Gastroesophageal sphincter (tissue), 4 donors: Measurements from ENCODE around the gene TMC1. TPM values are rescaled to one million over a fixed set of nuclear protein-coding genes. Genes with fewer than 3 reads are reported as not detected.

Experiments used
- ATAC-seq: fragments of 150-250 bp; one replicate; pipeline ENCODE4 v1.9.1; 2016; ENCODE audit warnings: mild to moderate bottlenecking, moderate library complexity
- H3K27ac ChIP-seq, 4 donors: fragments of 200-600 bp; sonication (generic) in 3 of 4; 1 replicate in 3 of 4; 2 replicates in 1 of 4; pipeline ENCODE4 v1.5.1; 2016 to 2019
- H3K27me3 ChIP-seq: fragments of 200-600 bp; sonication (generic); one replicate; pipeline ENCODE4 v1.5.1; 2019
- H3K36me3 ChIP-seq, 2 donors: fragments of 200-600 bp; sonication (generic); one replicate each; pipeline ENCODE4 v1.5.1; 2019; ENCODE audit warnings: control low read depth in 1 of 2
- H3K4me1 ChIP-seq, 3 donors: fragments of 200-600 bp; sonication (generic); 1 replicate in 2 of 3; 2 replicates in 1 of 3; pipeline ENCODE4 v1.5.1; 2016 to 2019; ENCODE audit warnings: control low read depth in 2 of 3
- H3K4me3 ChIP-seq, 2 donors: fragments of 200-600 bp; sonication (generic); one replicate each; pipeline ENCODE4 v1.5.1; 2019; ENCODE audit warnings: mild to moderate bottlenecking in 1 of 2, moderate library complexity in 1 of 2
- H3K9me3 ChIP-seq, 3 donors: fragments of 200-600 bp; sonication (generic); one replicate each; pipeline ENCODE4 v1.5.1; 2017 to 2019; ENCODE audit warnings: control low read depth in 2 of 3
- EP300 ChIP-seq: sonication (generic); formaldehyde crosslinking; IDR thresholded peaks from one replicate; pipeline ENCODE4 v1.6.1; 2017; ENCODE audit warnings: antibody characterized with exemption, mild to moderate bottlenecking
- POLR2A ChIP-seq, 2 donors: fragments of 450-650 bp; IDR thresholded peaks; one replicate each; pipeline ENCODE4 v1.6.1; 2017; ENCODE audit warnings: antibody characterized with exemption in 2 of 2, mild to moderate bottlenecking in 2 of 2, moderate library complexity in 1 of 2
- POLR2AphosphoS5 ChIP-seq: sonication (generic); formaldehyde crosslinking; IDR thresholded peaks from one replicate; pipeline ENCODE4 v1.6.1; 2017; ENCODE audit warnings: antibody characterized with exemption
- WGBS, 2 donors: methylation state at CpG; one replicate each; pipeline ENCODE4 v1.1.5; 2018; ENCODE audit warnings: low coverage in 1 of 2; 5-methylcytosine and 5-hydroxymethylcytosine counted together
- total RNA-seq, 4 donors: library from RNA; depleted of rRNA; stranded (reverse); fragments of >200 nt; gene quantifications; one replicate each; pipeline ENCODE4 v1.1.0, GENCODE V29; 2016
- TF ChIP-seq, protein P1 (sequence below), 4 experiments: fragments of 200-600 bp in 2 of 4; fragments of 450-650 bp in 2 of 4; sonication (generic) in 1 of 4; IDR thresholded peaks; one replicate each; pipeline ENCODE4 v1.5.1; 2017 to 2019; ENCODE audit warnings: antibody characterized with exemption in 4 of 4, mild to moderate bottlenecking in 2 of 4, moderate library complexity in 2 of 4

Gene TMC1
- total RNA-seq, 4 donors from 2014 or later, result not detected

DNA sequence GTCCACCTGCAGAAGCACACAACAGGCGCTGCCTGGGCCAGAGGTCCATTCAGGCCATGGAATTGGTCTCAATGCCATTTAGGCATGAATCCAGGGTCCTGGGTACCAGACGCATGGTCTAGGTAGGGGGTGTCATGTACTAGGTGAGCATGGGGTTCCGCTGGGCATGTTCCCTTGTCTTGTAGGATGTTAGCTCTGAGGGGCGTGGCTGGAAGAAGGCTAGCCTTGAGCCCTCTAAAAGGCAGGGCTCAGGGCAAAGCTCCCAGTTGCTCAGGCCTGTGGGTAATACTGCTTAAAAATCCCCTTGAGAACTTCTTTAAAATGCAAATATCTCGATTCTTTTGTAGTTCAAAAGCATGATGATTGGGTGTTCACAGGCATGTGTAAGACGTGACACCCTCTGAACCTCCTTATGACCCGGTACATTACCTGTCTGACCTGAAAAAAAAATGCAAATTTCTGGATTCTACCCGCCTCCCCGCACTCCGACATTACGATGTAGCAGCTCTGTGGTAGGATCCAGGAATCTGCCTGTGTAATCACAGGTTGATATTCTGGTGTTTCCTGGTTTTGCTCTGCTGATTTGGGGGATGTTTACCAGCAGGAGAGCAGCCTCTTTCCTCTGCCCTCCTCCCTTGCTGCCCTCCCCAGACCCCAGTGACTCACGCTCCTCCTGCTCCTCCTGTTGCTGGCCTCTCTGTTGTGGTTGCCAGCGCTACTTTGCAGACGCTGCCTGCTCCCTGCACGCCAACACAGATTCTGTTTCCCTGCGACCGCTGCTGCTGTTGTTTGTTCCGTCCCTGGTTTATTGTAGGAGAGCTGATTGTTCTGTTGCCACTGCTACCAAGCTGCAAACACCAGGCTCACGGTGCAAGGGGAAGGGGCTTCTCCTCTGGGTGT, 5.7 kb downstream of the TMC1 start:
- H3K36me3 ChIP-seq, result no peaks in the 10 kb centered on the region
- peak; percentile 87 for ATAC-seq
- WGBS, 2 donors, result 15 to 55% methylated on average over 11 to 12 of the region's 19 CpGs
- no peaks in the 10 kb centered on the region for H3K27me3 ChIP-seq
- TF ChIP-seq, protein P1, sequence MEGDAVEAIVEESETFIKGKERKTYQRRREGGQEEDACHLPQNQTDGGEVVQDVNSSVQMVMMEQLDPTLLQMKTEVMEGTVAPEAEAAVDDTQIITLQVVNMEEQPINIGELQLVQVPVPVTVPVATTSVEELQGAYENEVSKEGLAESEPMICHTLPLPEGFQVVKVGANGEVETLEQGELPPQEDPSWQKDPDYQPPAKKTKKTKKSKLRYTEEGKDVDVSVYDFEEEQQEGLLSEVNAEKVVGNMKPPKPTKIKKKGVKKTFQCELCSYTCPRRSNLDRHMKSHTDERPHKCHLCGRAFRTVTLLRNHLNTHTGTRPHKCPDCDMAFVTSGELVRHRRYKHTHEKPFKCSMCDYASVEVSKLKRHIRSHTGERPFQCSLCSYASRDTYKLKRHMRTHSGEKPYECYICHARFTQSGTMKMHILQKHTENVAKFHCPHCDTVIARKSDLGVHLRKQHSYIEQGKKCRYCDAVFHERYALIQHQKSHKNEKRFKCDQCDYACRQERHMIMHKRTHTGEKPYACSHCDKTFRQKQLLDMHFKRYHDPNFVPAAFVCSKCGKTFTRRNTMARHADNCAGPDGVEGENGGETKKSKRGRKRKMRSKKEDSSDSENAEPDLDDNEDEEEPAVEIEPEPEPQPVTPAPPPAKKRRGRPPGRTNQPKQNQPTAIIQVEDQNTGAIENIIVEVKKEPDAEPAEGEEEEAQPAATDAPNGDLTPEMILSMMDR (IDR thresholded peaks at IDR 0.05), result no peak
- TF ChIP-seq POLR2A (IDR thresholded peaks at IDR 0.05) (no peak), EP300 (no peak), POLR2AphosphoS5 (peak; percentile 81)
- peaks cover 0 to 13% (median 0%) of the 10 kb centered on the region in 3 donors for H3K9me3 ChIP-seq
- H3K4me3 ChIP-seq, result peak overlapping the region in 1 of 2 donors; percentile 15
- H3K4me1 ChIP-seq, result peaks cover 0 to 30% (median 13%) of the 10 kb centered on the region in 3 donors
- H3K27ac ChIP-seq, result peak overlapping the region in 3 of 4 donors; percentile 53 to 71 (median 67)

DNA sequence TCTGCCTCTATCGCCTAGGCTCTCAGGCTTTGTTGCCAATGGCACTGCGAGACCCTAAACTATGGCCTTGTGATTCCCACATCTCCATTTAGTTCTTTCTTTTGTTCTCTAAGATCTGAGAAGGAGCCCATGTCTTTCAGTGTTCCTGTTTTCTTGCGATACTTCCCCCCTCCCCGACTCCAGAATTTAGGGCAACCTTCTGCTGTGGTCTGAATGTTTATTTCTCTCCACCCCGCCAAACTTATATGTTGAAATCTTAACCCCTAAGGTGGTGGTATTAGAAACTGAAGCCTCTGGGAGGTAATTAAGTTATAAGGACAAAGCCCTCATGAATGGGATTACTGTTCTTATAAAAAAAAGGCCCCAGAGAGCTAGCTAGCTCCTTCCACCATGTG, 6.4 kb downstream of the TMC1 start:
- no peaks in the 10 kb centered on the region for H3K27me3 ChIP-seq
- H3K36me3 ChIP-seq, result no peaks in the 10 kb centered on the region
- 33 to 39% methylated on average over 3 to 5 of the region's 5 CpGs for WGBS, 2 donors
- H3K9me3 ChIP-seq, result peaks cover 0 to 13% (median 0%) of the 10 kb centered on the region in 3 donors
- ATAC-seq, result no peak
- peak overlapping the region in 1 of 2 donors; percentile 15 for H3K4me3 ChIP-seq
- peaks cover 0 to 30% (median 13%) of the 10 kb centered on the region in 3 donors for H3K4me1 ChIP-seq
- TF ChIP-seq, protein P1 (IDR thresholded peaks at IDR 0.05), result no peak
- no peak for TF ChIP-seq POLR2AphosphoS5
- TF ChIP-seq EP300, result no peak
- no peak for TF ChIP-seq POLR2A (IDR thresholded peaks at IDR 0.05)
- H3K27ac ChIP-seq, result peak overlapping the region in 3 of 4 donors; percentile 53 to 71 (median 67)

DNA sequence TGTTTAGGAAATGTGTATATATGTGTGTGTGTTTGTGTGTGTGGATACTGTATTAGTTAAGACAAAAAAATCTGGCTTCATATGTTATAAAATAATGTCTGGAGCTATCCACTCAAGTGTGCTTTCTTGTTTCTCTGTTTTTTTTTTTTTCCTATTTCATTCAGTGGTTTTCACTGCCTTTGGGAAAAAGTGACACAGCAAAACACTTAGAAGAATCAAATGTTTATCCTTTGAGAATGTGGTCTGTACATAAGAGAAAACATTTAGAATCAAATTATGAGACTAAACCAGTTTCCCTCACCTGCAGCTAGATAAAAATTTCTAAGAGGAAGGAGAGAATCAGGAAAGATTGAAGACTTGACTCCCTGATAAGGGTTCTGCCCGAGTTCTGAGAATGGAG, 8.1 kb downstream of the TMC1 start:
- no peak for ATAC-seq
- H3K27ac ChIP-seq, result no peak overlapping the region
- WGBS, 2 donors, result 60% methylated on average over 1 of the region's 1 CpG

DNA sequence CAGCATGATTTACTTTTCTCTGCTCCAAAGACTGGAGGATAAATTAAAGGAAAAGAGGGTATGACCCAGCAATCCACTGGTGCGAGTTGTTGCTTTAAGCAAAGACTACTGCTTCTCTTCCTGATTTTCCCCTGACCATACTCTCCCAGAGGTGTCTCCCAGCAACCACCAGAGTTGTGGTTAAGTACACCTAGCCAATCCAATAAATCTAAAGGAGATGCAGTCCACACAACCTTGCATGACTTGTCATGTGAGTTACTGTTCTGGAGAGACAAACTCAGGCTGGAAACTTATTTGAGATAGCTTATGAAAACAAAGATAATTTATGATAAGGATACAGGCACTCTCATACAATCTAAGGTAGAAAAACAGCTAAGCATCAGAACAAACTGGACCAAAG, 11.9 kb downstream of the TMC1 start:
- TF ChIP-seq EP300 (no peak), POLR2A (IDR thresholded peaks at IDR 0.05) (no peak), POLR2AphosphoS5 (no peak)
- TF ChIP-seq, protein P1 (IDR thresholded peaks at IDR 0.05), result no peak
- WGBS, 2 donors, result 21% methylated on average over 1 of the region's 1 CpG; no CpG with 5 or more reads in 1 of the 2 donors
- no peak for ATAC-seq

More for the DNA sequence above, 8.1 kb downstream of the TMC1 start:
- TF ChIP-seq POLR2AphosphoS5 (no peak), EP300 (no peak), POLR2A (IDR thresholded peaks at IDR 0.05) (no peak)
- TF ChIP-seq, protein P1 (IDR thresholded peaks at IDR 0.05), result no peak
- Histone ChIP-seq H3K4me3 (no peak overlapping the region), H3K36me3 (no peaks in the 10 kb centered on the region), H3K27me3 (no peaks in the 10 kb centered on the region), H3K9me3 (peaks cover 0 to 13% (median 0%) of the 10 kb centered on the region in 3 donors), H3K4me1 (peaks cover 0 to 30% (median 13%) of the 10 kb centered on the region in 3 donors)

More for the DNA sequence above, 11.9 kb downstream of the TMC1 start:
- H3K27me3 ChIP-seq, result no peaks in the 10 kb centered on the region
- peaks cover 0 to 13% (median 0%) of the 10 kb centered on the region in 3 donors for H3K9me3 ChIP-seq
- H3K27ac ChIP-seq, result no peak overlapping the region
- H3K4me1 ChIP-seq, result no peaks in the 10 kb centered on the region
- H3K36me3 ChIP-seq, result no peaks in the 10 kb centered on the region
- no peak overlapping the region for H3K4me3 ChIP-seq
